Activated CD8-positive, alpha-beta memory T cell treated with anti-CD3 and anti-CD28 coated beads, Interleukin-2, amount 50 U/mL, for 1 hour (primary cell): ENCODE data around the gene DGKZ.
"Not testable (repeated sequence)": the region's sequence is repeated elsewhere in the genome, so short reads cannot be mapped to it uniquely, and the experiment has no call there.

ENCODE experiments used
- DNase-seq: peaks from one replicate; pipeline ENCODE4 v3.0.0-alpha.2; 2020; ENCODE audit errors: extremely low read depth

DGKZ gene, protein sequence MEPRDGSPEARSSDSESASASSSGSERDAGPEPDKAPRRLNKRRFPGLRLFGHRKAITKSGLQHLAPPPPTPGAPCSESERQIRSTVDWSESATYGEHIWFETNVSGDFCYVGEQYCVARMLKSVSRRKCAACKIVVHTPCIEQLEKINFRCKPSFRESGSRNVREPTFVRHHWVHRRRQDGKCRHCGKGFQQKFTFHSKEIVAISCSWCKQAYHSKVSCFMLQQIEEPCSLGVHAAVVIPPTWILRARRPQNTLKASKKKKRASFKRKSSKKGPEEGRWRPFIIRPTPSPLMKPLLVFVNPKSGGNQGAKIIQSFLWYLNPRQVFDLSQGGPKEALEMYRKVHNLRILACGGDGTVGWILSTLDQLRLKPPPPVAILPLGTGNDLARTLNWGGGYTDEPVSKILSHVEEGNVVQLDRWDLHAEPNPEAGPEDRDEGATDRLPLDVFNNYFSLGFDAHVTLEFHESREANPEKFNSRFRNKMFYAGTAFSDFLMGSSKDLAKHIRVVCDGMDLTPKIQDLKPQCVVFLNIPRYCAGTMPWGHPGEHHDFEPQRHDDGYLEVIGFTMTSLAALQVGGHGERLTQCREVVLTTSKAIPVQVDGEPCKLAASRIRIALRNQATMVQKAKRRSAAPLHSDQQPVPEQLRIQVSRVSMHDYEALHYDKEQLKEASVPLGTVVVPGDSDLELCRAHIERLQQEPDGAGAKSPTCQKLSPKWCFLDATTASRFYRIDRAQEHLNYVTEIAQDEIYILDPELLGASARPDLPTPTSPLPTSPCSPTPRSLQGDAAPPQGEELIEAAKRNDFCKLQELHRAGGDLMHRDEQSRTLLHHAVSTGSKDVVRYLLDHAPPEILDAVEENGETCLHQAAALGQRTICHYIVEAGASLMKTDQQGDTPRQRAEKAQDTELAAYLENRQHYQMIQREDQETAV

DNA sequence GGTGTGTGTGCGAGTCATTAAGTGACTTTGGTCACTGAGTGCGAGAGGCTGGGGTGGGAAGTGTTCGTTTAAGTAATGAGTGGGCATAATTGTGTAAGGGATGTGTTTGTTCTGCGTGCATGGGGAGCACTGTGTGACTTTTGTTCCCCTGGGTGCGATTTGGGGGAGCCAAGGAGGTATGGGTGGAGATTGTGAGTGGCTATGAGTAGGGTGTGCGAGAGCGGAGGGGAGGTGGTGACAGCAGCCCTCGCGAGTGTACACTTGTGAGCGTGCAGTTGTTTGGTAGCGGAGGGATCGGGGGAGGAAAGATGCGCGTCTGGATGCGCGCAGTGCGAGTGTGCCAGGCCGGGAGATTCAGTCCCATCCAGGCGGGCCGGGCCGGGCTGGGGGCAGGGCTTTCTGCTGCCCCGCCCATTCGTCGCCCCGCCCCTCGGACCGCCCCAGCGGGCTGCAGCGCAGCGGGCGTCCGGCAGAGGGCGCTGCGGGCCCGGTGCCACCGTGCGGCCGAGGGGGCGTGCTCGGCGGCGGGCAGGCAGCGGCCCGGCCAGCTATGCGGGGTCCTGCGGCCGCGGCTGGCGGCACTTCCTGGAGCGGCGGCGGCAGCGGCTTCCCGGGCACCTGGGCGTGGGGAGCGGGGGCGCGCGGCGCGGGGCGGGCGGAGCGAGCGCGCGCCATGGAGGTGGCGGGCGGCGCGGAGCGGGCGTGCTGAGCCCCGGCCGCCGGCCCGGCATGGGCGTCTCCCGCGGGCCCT, at the start of gene DGKZ:
Gene DGKZ, plus strand, starts transcription at position 578 of the 751 bp plus-strand sequence. CDS start 197 bp downstream, outside the sequence.
- peak; percentile 57 for DNase-seq

DNA sequence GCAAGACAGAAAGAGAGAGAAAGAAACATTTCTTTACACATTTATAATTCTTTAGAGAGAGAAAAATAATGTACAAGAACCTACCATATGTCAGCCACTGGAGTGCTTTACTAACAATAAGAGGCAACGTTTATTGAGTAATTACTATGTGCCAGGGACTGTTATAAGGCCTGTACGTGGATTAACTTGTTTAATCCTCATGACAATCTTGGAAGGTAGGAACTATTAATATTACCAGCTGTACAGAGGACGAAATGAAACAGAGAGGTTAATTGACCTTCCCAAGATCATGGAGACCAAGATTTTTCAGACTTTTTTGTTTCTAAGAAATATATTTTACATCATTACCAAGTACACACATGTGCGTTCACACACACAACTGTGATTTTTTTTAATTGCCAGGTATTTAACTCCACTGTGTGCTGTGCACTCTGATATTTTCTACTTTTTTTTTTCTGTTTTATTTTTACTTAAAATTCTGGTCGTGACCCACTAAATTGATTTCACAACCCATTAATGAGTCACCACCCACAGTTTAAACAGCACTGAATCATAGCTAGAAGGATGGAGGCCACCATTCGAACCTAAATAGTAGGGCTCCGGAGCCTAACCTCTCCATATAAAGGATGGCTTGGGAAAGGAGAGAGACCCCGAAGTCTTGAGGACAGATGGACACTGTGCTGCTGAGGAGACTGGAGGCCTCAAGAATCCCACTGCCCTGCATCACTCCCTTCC, 48.4 kb upstream of the DGKZ start:
- DNase-seq, result no peak

DNA sequence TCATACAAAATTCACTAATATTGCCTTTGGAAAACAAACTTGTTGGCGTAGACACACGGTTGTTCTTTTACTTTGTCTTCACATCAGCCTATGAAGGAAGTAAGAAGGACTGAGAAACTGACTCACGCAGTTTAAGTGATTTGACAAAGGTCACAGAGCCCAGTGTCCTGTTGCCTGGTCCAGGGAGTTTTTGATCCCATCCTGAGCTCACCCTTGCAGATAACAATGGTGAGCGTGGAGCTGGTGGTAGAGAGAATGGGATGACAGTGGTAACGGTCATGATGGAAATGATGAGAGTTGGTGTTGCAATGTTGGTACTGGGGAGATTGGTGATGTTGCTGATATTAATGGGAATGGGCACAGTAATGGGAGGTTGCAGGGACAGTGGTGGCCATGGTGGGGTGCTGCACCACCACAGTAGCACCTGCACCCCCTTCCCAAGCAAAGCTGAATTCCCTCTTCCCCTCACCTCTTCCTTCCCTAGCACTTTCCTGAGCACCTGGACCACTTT, 47.8 kb upstream of the DGKZ start:
- no peak for DNase-seq

DNA sequence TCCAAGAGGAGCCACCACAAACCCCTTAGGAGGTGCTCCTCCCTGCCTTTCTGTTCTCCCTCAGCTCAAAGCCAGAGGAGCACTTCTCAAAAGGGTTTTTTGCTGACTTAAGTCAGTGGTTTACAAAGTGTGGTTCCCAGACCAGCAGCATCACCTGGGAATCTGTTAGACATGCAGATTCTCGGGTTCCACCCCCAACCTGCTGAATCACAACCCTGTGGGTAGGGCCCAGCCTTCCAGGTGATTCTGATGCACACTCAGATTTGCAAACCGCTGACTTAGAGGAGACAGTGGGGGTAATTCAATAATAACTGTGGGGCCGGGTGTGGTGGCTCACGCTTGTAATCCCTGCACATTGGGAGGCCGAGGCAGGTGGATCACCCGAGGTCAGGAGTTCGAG, 47.0 kb upstream of the DGKZ start:
- DNase-seq, result no peak

DNA sequence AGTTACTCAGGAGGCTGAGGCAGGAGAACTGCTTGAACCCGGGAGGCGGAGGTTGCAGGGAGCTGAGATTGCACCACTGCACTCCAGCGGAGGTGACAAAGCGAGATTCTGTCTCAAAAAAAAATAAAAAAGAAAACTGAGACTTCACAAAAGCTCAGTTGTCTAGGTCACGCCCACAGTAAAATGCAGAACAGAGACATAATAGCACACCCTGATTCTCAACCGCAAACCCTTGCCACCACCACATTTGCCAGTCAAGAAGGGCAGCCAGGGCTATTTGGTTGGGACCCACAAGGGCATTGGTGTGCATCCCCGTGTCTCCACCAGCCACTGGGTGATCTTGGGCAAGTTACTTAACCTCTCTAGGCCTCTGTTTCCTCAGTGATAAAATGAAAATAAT, 44.4 kb upstream of the DGKZ start:
- no peak for DNase-seq

DNA sequence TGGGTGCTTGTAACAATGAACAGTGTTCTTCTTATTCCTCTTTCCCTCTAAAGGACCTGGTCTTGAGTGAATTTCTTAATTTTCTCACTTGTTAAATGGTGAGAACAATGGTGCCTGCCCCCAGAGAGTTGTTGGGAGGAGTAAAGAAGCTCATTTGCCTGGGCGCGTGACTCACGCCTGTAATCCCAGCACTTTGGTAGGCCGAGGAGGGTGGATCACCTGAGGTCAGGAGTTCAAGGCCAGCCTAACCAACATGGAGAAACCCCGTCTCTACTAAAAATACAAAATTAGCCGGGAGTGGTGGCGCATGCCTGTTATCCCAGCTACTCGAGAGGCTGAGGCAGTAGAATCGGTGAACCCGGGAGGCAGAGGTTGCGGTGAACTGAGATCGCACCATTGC, 43.2 kb upstream of the DGKZ start:
- not testable (repeated sequence) for DNase-seq

DNA sequence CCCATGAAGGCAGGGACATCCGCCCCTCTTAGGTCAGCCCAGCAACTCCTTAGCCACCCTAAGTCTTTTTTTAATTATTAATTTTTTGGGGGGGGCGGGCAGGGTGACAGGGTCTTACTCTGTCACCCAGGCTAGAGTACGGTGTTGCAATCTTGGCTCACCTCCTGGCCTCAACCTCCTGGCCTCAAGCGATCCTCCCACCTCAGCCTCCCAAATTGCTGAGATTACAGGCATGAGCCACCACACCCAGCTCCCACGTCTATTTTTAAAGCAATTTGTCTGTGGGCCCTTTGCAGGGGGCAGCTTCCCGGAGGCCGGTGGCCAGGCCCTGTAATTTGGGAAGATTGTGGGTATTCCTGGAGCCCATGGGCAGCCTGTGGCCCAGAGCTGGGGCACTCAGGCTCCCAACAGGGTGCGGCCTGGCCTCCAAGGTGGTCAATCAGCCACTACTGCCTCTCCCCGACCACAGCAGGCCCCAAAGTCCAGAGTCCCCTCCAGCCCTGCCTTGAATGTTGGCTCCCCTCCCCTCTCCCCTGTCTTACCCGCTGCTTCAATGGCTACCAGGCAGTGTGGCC, 42.6 kb upstream of the DGKZ start:
- DNase-seq, result no peak

DNA sequence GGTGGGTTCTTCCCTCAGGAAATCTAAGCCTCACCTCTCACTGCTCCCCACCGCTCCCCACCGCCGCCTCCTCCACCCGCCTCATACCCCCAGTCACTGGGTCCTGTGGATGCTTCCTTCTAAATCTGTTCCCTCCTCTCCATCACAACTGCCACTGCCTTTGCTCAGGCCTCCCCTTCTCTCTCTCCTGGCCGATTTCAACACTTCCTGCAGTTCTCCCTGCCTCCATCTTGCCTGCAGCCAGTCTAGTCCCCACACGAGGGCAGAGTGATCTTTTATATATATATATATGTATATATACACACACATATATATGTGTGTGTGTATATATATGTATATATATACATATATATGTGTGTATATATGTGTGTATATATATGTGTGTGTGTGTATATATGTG, 42.0 kb upstream of the DGKZ start:
- no peak for DNase-seq

DNA sequence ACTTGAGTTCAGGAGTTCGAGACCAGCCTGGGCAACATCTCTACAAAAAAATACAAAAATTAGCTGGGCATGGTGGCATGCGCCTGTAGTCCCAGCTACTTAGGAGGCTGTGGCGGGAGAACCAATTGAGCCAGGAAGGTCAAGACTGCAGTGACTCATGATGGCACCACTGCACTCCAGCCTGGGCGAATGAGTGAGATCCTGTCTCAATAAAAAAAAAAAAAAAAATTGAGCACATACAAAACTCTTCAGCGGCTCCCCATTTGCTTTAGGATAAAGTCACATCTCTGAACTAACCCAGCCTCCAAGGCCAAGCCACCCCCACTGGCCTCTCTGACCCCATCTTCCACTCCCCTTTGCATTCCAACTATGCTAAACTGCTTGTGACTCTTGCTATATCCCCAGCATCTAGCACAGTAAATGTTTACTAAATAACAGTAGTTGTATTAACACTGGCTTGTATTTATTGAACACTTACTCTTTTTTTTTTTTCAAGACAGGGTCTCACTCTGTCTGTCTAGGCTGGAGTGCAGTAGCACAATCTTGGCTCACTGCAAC, 40.9 kb upstream of the DGKZ start:
- DNase-seq, result no peak

DNA sequence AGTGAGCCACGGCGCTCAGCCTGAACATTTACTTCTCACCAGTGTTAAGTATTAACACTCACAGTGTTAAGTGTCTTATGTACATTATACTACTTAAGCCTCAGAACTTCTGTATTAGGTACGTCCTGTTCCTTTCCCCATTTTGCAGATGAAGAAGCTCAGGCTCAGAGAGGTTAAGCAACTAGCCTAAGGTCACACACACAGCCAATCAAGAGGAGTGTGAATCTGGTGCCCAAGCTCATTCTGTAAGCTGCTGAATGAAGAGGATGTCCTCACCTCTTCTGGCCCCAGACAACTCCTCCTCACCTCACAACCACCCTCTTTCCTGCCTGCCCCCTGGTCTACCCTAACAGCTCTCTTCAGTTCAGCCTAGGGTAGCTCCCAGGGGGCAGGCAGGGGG, 39.9 kb upstream of the DGKZ start:
- DNase-seq, result no peak

DNA sequence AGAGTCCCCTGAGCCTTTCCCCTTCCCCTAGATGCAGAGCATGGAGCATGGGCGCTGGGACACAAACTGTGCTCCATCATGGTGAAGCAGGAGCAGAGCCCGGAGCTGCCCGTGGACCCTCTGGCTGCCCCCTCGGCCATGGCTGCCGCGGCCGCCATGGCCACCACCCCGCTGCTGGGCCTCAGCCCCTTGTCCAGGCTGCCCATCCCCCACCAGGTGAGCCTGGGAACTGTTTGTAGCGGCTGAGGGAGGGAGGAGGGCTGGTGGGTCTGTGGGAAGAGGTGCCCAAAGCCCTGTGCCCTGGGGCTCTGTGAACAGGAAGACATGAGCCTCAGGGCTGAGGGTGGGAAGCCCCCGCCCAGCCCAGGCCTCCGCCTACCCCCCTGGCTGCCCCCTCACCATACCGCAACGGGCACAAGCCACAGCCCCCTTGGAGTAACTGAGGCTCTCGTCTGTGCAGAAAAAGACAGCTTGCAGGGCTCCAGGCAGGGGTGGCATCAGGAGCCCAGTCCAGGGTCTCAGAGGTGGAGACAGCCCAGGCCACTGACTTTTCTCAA, 39.4 kb upstream of the DGKZ start:
- DNase-seq, result no peak

DNA sequence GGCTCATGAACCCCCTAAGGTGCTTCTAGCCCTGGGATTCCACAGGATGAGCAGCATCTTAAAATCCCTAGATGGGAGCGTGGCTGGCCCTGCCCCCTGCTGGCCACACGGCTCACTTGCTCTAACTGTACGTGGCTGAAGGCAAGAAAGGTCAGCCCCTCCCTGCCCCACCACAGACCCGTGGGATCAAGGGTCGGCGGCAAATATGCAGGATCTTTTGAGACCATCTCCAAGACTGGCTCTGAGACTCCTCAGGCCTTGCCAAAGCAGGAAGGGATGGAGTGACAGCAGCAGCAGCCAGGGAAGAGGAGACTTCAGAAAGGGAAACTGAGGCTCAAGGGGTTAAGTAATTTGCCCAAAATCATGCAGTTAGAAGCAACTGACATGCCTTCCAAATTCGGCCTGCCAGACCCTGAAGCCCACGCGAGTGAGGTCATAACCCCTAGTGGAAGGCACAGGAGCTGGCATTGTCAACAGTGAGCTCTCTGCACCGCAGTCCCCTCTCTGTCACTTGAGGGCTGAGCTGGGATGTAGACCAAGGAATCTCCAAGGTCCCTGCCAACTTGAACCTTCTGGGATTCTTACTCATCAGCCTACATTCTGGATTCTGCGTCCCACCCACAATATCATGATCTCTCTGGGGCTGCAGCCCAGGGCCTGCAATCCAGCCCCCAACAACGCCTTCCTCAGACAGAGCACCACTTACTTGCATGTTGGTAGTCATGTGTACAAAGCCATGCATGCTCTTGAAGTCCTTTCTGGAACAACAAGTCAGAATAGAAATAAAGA, 38.4 kb upstream of the DGKZ start:
- DNase-seq, result no peak

DNA sequence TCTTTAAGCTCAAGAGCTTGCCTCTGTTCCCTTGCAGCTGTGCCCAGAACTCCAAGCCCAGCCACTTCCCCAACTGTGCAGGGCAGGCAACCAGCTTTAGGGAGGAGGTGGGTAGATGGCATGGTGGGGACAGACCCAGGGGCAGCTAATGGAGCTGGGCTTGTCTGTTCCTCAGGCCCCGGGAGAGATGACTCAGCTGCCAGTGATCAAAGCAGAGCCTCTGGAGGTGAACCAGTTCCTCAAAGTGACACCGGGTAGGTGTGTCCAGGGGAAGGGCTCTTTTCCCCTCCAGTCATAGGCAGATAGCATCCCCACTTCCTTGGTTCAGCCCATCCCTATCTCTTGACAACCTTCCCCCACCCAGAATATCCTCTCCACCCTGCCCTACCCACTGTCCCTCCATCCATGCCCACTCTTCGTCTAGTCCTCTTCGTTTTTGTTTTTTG, 37.4 kb upstream of the DGKZ start:
- DNase-seq, result no peak

DNA sequence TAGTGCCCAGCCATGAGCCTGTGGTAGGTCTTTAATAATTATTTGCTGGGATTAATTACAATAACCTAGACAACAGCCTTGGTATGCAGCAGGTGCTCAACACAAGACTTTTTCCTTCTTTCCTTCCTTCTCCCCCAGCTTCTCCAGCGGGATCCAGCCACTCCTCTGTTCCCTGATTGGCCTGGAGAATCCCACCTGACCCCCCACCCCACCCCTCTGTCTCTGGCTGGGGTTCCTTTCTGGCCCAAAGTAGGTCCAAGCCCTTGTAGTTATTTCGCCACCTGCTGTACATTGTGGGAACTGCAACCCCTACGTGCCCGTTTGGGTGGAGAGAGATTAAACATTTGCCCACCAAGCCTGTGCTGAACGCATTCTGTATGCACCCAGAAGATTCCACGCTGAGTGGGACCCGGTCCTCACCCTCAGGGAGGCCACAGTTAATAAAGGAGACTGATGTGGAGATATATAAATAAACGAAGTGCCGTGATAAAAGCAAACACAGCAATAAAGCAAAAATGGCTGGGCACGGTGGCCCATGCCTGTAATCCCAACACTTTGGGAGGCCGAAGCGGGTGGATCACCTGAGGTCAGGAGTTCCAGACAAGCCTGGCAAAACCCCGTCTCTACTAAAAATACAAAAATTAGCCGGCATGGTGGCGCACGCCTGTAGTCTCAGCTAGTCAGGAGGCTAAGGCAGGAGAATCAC, 32.1 kb upstream of the DGKZ start:
- peak; percentile 30 for DNase-seq

DNA sequence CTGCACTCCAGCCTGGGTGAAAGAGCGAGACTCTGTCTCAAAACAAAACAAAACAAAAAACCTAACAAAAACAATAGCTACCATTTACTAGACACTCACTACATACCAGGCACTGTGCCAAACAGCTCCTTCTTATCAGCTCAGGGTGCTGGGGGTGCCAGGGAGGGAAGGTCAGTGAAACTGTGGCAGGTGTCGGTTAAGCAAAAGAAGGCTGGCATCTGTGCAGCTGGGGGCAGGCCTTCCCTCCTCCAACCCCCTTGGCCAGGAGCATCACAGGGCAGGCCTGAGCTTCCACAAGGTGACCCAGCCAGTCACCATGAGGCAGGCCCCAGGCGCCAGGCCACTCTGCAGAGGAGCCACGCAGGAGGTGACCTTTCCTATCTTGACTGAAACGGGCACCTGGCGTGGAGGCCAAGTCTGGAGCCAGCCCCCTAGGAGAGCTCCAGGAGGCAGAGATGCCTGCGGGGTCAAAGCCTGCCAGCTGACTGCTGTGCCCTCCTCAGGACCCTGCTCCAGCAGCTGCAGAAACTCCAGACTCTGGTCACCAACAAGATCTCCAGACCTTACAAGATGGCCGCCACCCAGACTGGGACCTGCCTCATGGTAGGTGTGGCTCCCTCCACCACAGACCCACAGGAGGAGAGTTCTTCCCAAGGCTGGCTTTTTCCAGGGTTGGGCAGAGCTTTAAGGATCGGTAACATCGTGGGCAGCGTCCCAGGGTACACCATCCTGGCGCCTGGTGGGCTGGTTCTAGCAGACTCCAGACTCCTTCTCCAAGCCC, 31.3 kb upstream of the DGKZ start:
- no peak for DNase-seq

DNA sequence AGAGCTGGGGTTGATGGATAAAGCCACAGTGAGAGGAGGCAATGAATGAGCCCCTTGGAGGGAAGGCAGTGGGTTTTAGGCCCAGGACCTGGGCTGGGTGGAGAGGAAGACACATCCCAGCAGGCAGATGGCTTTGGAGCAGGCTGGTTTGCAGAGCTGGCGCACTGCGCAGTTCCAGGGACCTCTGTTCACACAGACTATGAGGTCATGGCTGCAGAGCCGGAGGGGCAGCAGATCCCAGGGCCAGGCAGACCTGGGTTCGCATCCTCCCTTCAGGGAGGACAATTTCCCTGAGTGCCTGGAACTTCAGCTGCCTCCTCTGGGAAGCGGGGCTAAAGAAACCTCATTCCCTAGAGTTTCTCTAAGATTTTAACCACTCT, 28.2 kb upstream of the DGKZ start:
- DNase-seq, result no peak

DNA sequence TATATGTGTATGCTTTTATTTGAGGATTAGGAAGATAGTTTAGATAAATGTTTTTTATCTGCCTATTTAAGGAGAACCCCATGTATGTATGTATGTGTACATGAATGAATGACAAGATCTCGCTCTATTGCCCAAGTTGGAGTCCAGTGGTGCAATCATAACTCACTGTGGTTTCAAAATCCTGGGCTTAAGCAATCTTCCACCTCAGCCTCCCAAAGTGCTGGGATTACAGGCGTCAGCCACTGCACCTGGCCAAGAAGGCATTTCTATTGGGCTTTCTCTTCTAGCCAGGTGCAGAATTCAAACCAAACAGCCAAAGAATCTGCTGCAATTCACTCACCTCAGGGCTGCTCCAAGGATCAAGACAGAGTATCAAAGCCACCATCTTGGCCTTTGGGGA, 25.5 kb upstream of the DGKZ start:
- no peak for DNase-seq

DNA sequence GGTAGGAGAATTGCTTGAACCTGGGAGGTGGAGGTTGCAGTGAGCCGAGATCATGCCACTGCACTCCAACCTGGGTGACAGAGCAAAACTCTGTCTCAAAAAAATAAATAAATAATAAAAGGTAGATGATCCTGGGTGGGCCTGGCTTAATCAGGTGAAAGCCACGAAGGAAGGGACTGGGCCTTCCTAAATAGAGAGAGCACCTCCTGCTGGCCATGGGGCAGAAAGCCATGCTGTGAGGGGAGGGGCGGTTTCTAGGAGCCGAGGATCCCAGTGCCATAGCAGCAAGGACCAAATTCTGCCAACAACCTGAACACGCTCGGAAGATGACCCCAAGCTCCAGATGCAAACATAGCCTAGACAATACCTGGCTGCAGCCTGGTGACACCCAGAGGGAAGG, 24.5 kb upstream of the DGKZ start:
- no peak for DNase-seq
